Fibroblast of skin of scalp (primary cell): Measurements from ENCODE around the gene ABCB4.
"Not testable (repeated sequence)": the region's sequence is repeated elsewhere in the genome, so short reads cannot be mapped to it uniquely, and the experiment has no call there.

Experiments used
- DNase-seq: peaks from one replicate; pipeline ENCODE4 v3.0.0-alpha.2; 2013

Gene ABCB4

GRCh38 chr7:87474533-87475358, 734 bp downstream of the ABCB4 start:
- DNase-seq, result peak; percentile 63

GRCh38 chr7:87473986-87474385, 1.5 kb downstream of the ABCB4 start:
- DNase-seq, result peak; percentile 44

- no peak for DNase-seq
Measured at GRCh38 chr7:87473192-87473591, 2.3 kb downstream of the ABCB4 start.

GRCh38 chr7:87471473-87471872, 4.0 kb downstream of the ABCB4 start:
- peak; percentile 63 for DNase-seq

GRCh38 chr7:87469204-87469603, 6.3 kb downstream of the ABCB4 start:
- DNase-seq, result not testable (repeated sequence)

- DNase-seq, result not testable (repeated sequence)
Measured at GRCh38 chr7:87465534-87465880, 10.0 kb downstream of the ABCB4 start.

GRCh38 chr7:87464830-87465533, 10.5 kb downstream of the ABCB4 start:
- not testable (repeated sequence) for DNase-seq

- no peak for DNase-seq
Measured at GRCh38 chr7:87463982-87464381, 11.5 kb downstream of the ABCB4 start.

GRCh38 chr7:87460444-87460843, 15.0 kb downstream of the ABCB4 start:
- not testable (repeated sequence) for DNase-seq

- no peak for DNase-seq
Measured at GRCh38 chr7:87459941-87460340, 15.5 kb downstream of the ABCB4 start.

GRCh38 chr7:87458148-87458547, 17.3 kb downstream of the ABCB4 start:
- no peak for DNase-seq

GRCh38 chr7:87456247-87456646, 19.2 kb downstream of the ABCB4 start:
- DNase-seq, result no peak

GRCh38 chr7:87452279-87452678, 23.2 kb downstream of the ABCB4 start:
- no peak for DNase-seq

- no peak for DNase-seq
Measured at GRCh38 chr7:87451187-87451586, 24.3 kb downstream of the ABCB4 start.

GRCh38 chr7:87450706-87451105, 24.8 kb downstream of the ABCB4 start:
- DNase-seq, result no peak

- no peak for DNase-seq
Measured at GRCh38 chr7:87448388-87448787, 27.1 kb downstream of the ABCB4 start.

GRCh38 chr7:87447116-87447635, 28.3 kb downstream of the ABCB4 start:
- DNase-seq, result peak; percentile 64

- no peak for DNase-seq
Measured at GRCh38 chr7:87445897-87446296, 29.6 kb downstream of the ABCB4 start.

- DNase-seq, result peak; percentile 13
Measured at GRCh38 chr7:87435546-87435945, 39.9 kb downstream of the ABCB4 start.

- DNase-seq, result no peak
Measured at GRCh38 chr7:87432536-87432935, 42.9 kb downstream of the ABCB4 start.

GRCh38 chr7:87427288-87427687, 48.2 kb downstream of the ABCB4 start:
- no peak for DNase-seq

GRCh38 chr7:87426160-87426559, 49.3 kb downstream of the ABCB4 start:
- no peak for DNase-seq

GRCh38 chr7:87424075-87424474, 51.4 kb downstream of the ABCB4 start:
- DNase-seq, result no peak

GRCh38 chr7:87420173-87420572, 55.3 kb downstream of the ABCB4 start:
- DNase-seq, result no peak
